OCI-LY3 (cell line): ENCODE measurements around the gene TCF23.

ENCODE experiments used
- EZH2phosphoT487 ChIP-seq: fragments of 200-600 bp; shearing (Covaris generic); IDR thresholded peaks from 2 replicates; pipeline ENCODE4 v1.6.1; 2018; ENCODE audit warnings: antibody characterized with exemption, mixed run types, low read depth
- TF ChIP-seq, protein P1 (sequence below): fragments of 200-600, 300-600 bp; sonication (generic); IDR thresholded peaks from 2 replicates; pipeline ENCODE4 v1.5.1; 2014; ENCODE audit warnings: antibody characterized with exemption, low read length, low read depth

- TF ChIP-seq, protein P1, sequence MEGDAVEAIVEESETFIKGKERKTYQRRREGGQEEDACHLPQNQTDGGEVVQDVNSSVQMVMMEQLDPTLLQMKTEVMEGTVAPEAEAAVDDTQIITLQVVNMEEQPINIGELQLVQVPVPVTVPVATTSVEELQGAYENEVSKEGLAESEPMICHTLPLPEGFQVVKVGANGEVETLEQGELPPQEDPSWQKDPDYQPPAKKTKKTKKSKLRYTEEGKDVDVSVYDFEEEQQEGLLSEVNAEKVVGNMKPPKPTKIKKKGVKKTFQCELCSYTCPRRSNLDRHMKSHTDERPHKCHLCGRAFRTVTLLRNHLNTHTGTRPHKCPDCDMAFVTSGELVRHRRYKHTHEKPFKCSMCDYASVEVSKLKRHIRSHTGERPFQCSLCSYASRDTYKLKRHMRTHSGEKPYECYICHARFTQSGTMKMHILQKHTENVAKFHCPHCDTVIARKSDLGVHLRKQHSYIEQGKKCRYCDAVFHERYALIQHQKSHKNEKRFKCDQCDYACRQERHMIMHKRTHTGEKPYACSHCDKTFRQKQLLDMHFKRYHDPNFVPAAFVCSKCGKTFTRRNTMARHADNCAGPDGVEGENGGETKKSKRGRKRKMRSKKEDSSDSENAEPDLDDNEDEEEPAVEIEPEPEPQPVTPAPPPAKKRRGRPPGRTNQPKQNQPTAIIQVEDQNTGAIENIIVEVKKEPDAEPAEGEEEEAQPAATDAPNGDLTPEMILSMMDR = no peak
- no peak for TF ChIP-seq EZH2phosphoT487
Observed at GRCh38 chr2:27122791-27123190, 26.0 kb upstream of the TCF23 start.
